SW480 (cell line): Measurements from ENCODE around the gene ITM2A.

ENCODE experiments used
- DNase-seq: peaks from one replicate; pipeline ENCODE4 v3.0.0-alpha.2; 2016; ENCODE audit warnings: low spot score

ITM2A gene

GRCh38 chrX:79366873-79367749 lies at the start of gene ITM2A:
Gene ITM2A (minus strand): TSS chrX:79367334. CDS start chrX:79367215, 119 bp downstream.
- no peak for DNase-seq

GRCh38 chrX:79415056-79415455 lies 47.9 kb upstream of the ITM2A start:
- DNase-seq, result no peak

- no peak for DNase-seq
Observed at GRCh38 chrX:79413963-79414362, 46.8 kb upstream of the ITM2A start.

GRCh38 chrX:79412972-79413371 lies 45.8 kb upstream of the ITM2A start:
- DNase-seq, result peak; percentile 2

- no peak for DNase-seq
Observed at GRCh38 chrX:79412166-79412565, 45.0 kb upstream of the ITM2A start.

- DNase-seq, result no peak
Observed at GRCh38 chrX:79409657-79410056, 42.5 kb upstream of the ITM2A start.

GRCh38 chrX:79408623-79409322 lies 41.6 kb upstream of the ITM2A start:
- no peak for DNase-seq

- DNase-seq, result no peak
Observed at GRCh38 chrX:79400623-79401022, 33.5 kb upstream of the ITM2A start.

GRCh38 chrX:79375340-79375739 lies 8.2 kb upstream of the ITM2A start:
- no peak for DNase-seq

- DNase-seq, result no peak
Observed at GRCh38 chrX:79371640-79372039, 4.5 kb upstream of the ITM2A start.

GRCh38 chrX:79371101-79371500 lies 4.0 kb upstream of the ITM2A start:
- DNase-seq, result no peak

GRCh38 chrX:79369871-79370270 lies 2.7 kb upstream of the ITM2A start:
- DNase-seq, result no peak

- DNase-seq, result no peak
Observed at GRCh38 chrX:79368441-79368840, 1.3 kb upstream of the ITM2A start.

GRCh38 chrX:79367907-79368306 lies 773 bp upstream of the ITM2A start:
- no peak for DNase-seq

GRCh38 chrX:79366556-79366872 lies 620 bp downstream of the ITM2A start:
- no peak for DNase-seq

- no peak for DNase-seq
Observed at GRCh38 chrX:79365591-79365990, 1.5 kb downstream of the ITM2A start.

GRCh38 chrX:79364306-79364705 lies 2.8 kb downstream of the ITM2A start:
- DNase-seq, result no peak

- DNase-seq, result no peak
Observed at GRCh38 chrX:79361192-79361870, 5.8 kb downstream of the ITM2A start.

GRCh38 chrX:79336869-79337815 lies 30.0 kb downstream of the ITM2A start:
- DNase-seq, result no peak

GRCh38 chrX:79330022-79330421 lies 37.1 kb downstream of the ITM2A start:
- DNase-seq, result no peak

GRCh38 chrX:79325263-79325958 lies 41.7 kb downstream of the ITM2A start:
- DNase-seq, result no peak
